GM12878 (cell line): ENCODE measurements around the gene TOB2. TPM values are rescaled to one million over a fixed set of nuclear protein-coding genes. Genes with fewer than 3 reads are reported as not detected.

ENCODE experiments used
- ATAC-seq: fragments of 200-7000 bp; cut with Tn5 transposase; 3 replicates; pipeline ENCODE4 v1.9.1; 2020; ENCODE audit warnings: mild to moderate bottlenecking, moderate library complexity
- BruUV-seq: library from RNA; stranded (reverse); fragments of 400-500 nt; replicated peaks from 2 replicates; lab custom pipeline; 2021; lab: Mats Ljungman, UMichigan
- CTCF ChIA-PET: fragments of 300-600 bp; sonication (Branson Sonifier 250); formaldehyde crosslinking; extraction: SDS; loops from one replicate; lab custom pipeline; 2021; ENCODE audit warnings: inconsistent platforms; lab: Yijun Ruan, JAX
- POLR2A ChIA-PET: fragments of 350-600 bp; formaldehyde crosslinking; extraction: SDS; loops from one replicate; lab custom pipeline; 2021; ENCODE audit warnings: inconsistent platforms; lab: Charles Lee
- RAD21 ChIA-PET: fragments of 300-600 bp; sonication (Branson Sonifier 250); formaldehyde crosslinking; loops from one replicate; lab custom pipeline; 2023; ENCODE audit warnings: antibody characterized with exemption; ENCODE audit not compliant: unreplicated experiment; lab: Charles Lee
- SMC1A ChIA-PET: fragments of 300-600 bp; sonication (Branson Sonifier 250); formaldehyde crosslinking; loops from one replicate; lab custom pipeline; 2023; ENCODE audit not compliant: unreplicated experiment, uncharacterized antibody; lab: Charles Lee
- DNase-seq: peaks from one replicate; pipeline ENCODE4 v3.0.0-alpha.2; 2011; ENCODE audit warnings: low read depth, low spot score
- FAIRE-seq: peaks from 3 replicates; lab custom pipeline; 2011; peaks lifted over from hg19 to GRCh38; lab: Jason Lieb, UNC
- H2AFZ ChIP-seq: 2 replicates; pipeline ENCODE4 v1.6.0; 2011; ENCODE audit warnings: low read depth, low read length, control low read depth; ENCODE audit not compliant: control insufficient read depth
- H3K27ac ChIP-seq: 2 replicates; pipeline ENCODE4 v1.5.1; 2011; ENCODE audit warnings: control low read depth; ENCODE audit not compliant: control insufficient read depth, insufficient read depth
- H3K27me3 ChIP-seq, 2 experiments: replicated peaks in 1 of 2; 2 replicates each; pipeline versions ENCODE4 v1.6.0 to v1.6.1; 2011; ENCODE audit warnings: low read length in 1 of 2; ENCODE audit not compliant: control insufficient read depth in 2 of 2, insufficient read depth in 2 of 2
- H3K36me3 ChIP-seq, 2 experiments: 2 replicates each; pipeline ENCODE4 v1.5.1; 2011; ENCODE audit warnings: low read length in 1 of 2; ENCODE audit not compliant: control insufficient read depth in 2 of 2, insufficient read depth in 2 of 2
- H3K4me1 ChIP-seq: 2 replicates; pipeline ENCODE4 v1.6.1; 2011; ENCODE audit warnings: mild to moderate bottlenecking, low read length, moderate library complexity, mixed read lengths; ENCODE audit not compliant: control insufficient read depth, insufficient read depth
- H3K4me2 ChIP-seq: 2 replicates; pipeline ENCODE4 v1.6.0; 2011; ENCODE audit warnings: control low read depth; ENCODE audit not compliant: control insufficient read depth, insufficient read depth
- H3K4me3 ChIP-seq: fragments of 200-600 bp; sonication (generic); 2 replicates; pipeline ENCODE4 v1.5.1; 2016
- H3K79me2 ChIP-seq: 2 replicates; pipeline ENCODE4 v1.6.0; 2011; ENCODE audit warnings: low read length; ENCODE audit not compliant: control insufficient read depth, insufficient read depth
- H3K9ac ChIP-seq: 2 replicates; pipeline ENCODE4 v1.8.0; 2011; ENCODE audit warnings: low read length, control low read depth, mixed read lengths; ENCODE audit not compliant: control insufficient read depth, insufficient read depth
- H3K9me3 ChIP-seq: replicated peaks from 3 replicates; pipeline ENCODE4 v1.5.1; 2011; ENCODE audit warnings: mild to moderate bottlenecking, low read length; ENCODE audit not compliant: control insufficient read depth, insufficient read depth
- H4K20me1 ChIP-seq: 2 replicates; pipeline ENCODE4 v1.6.0; 2011; ENCODE audit not compliant: control insufficient read depth, insufficient read depth
- BHLHE40 ChIP-seq, 2 experiments: fragments of 450-650 bp in 1 of 2; IDR thresholded peaks; 2 replicates each; pipeline ENCODE4 v1.6.1; 2011 to 2017; ENCODE audit warnings: low read depth in 2 of 2, borderline replicate concordance in 1 of 2, improper control_type of control experiment in 1 of 2, low read length in 1 of 2, mild to moderate bottlenecking in 1 of 2
- IKZF1 ChIP-seq: fragments of 450-650 bp; conservative IDR thresholded peaks from 2 replicates; pipeline ENCODE4 v1.6.1; 2017; ENCODE audit warnings: antibody characterized with exemption, mild to moderate bottlenecking
- MYB ChIP-seq: fragments of 150-350 bp; IDR thresholded peaks from 2 replicates; pipeline ENCODE4 v1.6.1; 2014; ENCODE audit warnings: mild to moderate bottlenecking, low read depth, low read length, borderline replicate concordance
- NR2C2 ChIP-seq: IDR thresholded peaks from 2 replicates; pipeline ENCODE4 v1.6.1; 2011; ENCODE audit warnings: borderline replicate concordance, low read depth; ENCODE audit not compliant: control insufficient read depth, insufficient read length
- POLR2AphosphoS2 ChIP-seq: IDR thresholded peaks from 2 replicates; pipeline ENCODE4 v1.6.1; 2011; ENCODE audit warnings: low read depth, mild to moderate bottlenecking, low read length, improper control_type of control experiment, moderate library complexity
- RB1 ChIP-seq: fragments of 450-650 bp; formaldehyde crosslinking; IDR thresholded peaks from 2 replicates; pipeline ENCODE4 v1.6.1; 2017; ENCODE audit warnings: mild to moderate bottlenecking, borderline replicate concordance
- SUPT20H ChIP-seq: IDR thresholded peaks from 2 replicates; pipeline ENCODE4 v1.6.1; 2011; ENCODE audit warnings: low read depth, mild to moderate bottlenecking, low read length, moderate library complexity, borderline replicate concordance; ENCODE audit not compliant: control insufficient read depth
- WGBS: methylation state at CpG from one replicate; pipeline ENCODE4 v1.1.6; 2016; ENCODE audit warnings: low lambda C conversion rate; ENCODE audit not compliant: insufficient replicate concordance, insufficient coverage; ENCODE audit errors: missing lambda C conversion rate; 5-methylcytosine and 5-hydroxymethylcytosine counted together
- in situ Hi-C: fragments of 300-500 bp; cut with MboI; formaldehyde crosslinking; loops from 9 replicates; pipeline ENCODE4 v1.14.3; 2018; ENCODE audit warnings: mixed read lengths
- intact Hi-C: fragments of 100-400 bp; cut with micrococcal nuclease; formaldehyde crosslinking; loops from one replicate; pipeline ENCODE4 v1.14.2; 2022; ENCODE audit not compliant: unreplicated experiment
- polyA plus RNA-seq, 11 experiments: library from polyadenylated mRNA; depleted of rRNA in 4 of 11; unstranded in 6 of 11; stranded (reverse) in 5 of 11; fragments of >200 nt; fragmentation: Nextera tagmentation in 4 of 11; fragmentation: Illumina TruSeq in 1 of 11; extraction: Ambion mirVana in 4 of 11; extraction: Trizol in 1 of 11; gene quantifications; 1 replicate in 1 of 11; 2 replicates in 10 of 11; pipeline versions ENCODE4 v1.2.1 to v1.2.3, GENCODE V29; 2011 to 2016; ENCODE audit warnings: inconsistent platforms in 2 of 11, missing spikeins in 2 of 11, low read depth in 1 of 11
- total RNA-seq, 4 experiments: library from RNA; depleted of rRNA in 3 of 4; stranded (reverse); fragments of >200 nt in 3 of 4; fragmentation: Illumina TruSeq in 1 of 4; extraction: Trizol in 1 of 4; gene quantifications; 2 replicates each; pipeline versions ENCODE4 v1.2.1 to v1.2.3, GENCODE V29; 2013 to 2021
- TF ChIP-seq, protein P1 (sequence below): fragments of 450-650 bp; IDR thresholded peaks from 2 replicates; pipeline ENCODE4 v1.6.1; 2016; ENCODE audit warnings: mild to moderate bottlenecking
- TF ChIP-seq, protein P2 (sequence below): fragments of 450-650 bp; IDR thresholded peaks from 2 replicates; pipeline ENCODE4 v1.6.1; 2017; ENCODE audit warnings: mild to moderate bottlenecking, moderate library complexity

TOB2 gene
- total and polyA plus RNA-seq, 10 of the 15 experiments (the other 5 are each of a cell fraction or from before 2014, with no cell fraction given): 4.5 to 32.0 (median 15.1) TPM

DNA sequence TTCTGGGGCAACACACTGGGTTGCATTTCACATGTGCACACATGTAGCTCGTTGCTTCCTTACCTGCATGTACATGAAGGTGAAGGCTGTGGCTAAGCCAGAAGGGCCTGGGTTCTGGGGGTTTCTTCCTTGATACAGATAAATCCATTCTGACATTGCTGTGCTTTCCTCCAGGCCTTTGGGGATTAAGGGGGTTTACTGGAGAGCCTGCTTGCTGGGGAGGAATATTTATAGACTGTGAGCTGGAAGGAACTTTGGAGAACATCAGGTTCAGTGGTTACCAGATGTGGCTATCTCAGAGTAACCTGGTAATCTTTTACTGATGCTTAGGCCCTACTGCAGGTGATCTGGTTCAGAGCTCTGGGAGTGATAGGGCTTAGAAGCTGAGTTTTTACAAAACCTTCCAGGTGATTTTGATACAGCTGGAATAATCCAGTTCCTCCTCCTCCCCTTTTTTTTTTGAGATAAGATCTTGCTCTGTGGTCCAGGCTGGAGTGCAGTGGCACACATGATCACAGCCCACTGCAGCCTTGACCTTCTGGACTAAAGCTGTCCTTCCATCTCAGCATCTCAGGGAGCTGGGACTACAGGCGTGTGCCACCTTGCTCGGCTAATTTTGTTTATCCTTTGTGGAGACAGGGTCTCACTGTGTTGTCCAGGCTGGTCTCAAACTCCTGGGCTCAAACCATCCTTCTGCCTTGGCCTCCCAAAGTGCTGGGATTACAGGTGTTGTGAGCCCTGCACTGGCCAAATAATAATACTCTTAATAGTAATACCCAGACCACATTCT is 42.2 kb upstream of the TOB2 start:
- Histone ChIP-seq H3K36me3 (peaks cover 2 to 6% of the 10 kb centered on the region in 2 experiments; a peak in 3 of 4 replicates), H3K4me3 (no peak overlapping the region), H3K27ac (no peak overlapping the region), H4K20me1 (peaks cover 3% of the 10 kb centered on the region), H3K27me3 (no peaks in the 10 kb centered on the region), H3K9me3 (no peaks in the 10 kb centered on the region), H3K4me2 (no peak overlapping the region), H3K4me1 (no peaks in the 10 kb centered on the region), H2AFZ (no peak overlapping the region), H3K9ac (no peak overlapping the region), H3K79me2 (peaks cover 53% of the 10 kb centered on the region)
- WGBS: 68% methylated on average over 3 of the region's 3 CpGs
- no peak for TF ChIP-seq MYB
- TF ChIP-seq POLR2AphosphoS2: no peak
- TF ChIP-seq, protein P1, sequence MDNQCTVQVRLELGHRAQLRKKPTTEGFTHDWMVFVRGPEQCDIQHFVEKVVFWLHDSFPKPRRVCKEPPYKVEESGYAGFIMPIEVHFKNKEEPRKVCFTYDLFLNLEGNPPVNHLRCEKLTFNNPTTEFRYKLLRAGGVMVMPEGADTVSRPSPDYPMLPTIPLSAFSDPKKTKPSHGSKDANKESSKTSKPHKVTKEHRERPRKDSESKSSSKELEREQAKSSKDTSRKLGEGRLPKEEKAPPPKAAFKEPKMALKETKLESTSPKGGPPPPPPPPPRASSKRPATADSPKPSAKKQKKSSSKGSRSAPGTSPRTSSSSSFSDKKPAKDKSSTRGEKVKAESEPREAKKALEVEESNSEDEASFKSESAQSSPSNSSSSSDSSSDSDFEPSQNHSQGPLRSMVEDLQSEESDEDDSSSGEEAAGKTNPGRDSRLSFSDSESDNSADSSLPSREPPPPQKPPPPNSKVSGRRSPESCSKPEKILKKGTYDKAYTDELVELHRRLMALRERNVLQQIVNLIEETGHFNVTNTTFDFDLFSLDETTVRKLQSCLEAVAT: no peak
- TF ChIP-seq SUPT20H: no peak
- TF ChIP-seq RB1: no peak
- TF ChIP-seq, protein P2, sequence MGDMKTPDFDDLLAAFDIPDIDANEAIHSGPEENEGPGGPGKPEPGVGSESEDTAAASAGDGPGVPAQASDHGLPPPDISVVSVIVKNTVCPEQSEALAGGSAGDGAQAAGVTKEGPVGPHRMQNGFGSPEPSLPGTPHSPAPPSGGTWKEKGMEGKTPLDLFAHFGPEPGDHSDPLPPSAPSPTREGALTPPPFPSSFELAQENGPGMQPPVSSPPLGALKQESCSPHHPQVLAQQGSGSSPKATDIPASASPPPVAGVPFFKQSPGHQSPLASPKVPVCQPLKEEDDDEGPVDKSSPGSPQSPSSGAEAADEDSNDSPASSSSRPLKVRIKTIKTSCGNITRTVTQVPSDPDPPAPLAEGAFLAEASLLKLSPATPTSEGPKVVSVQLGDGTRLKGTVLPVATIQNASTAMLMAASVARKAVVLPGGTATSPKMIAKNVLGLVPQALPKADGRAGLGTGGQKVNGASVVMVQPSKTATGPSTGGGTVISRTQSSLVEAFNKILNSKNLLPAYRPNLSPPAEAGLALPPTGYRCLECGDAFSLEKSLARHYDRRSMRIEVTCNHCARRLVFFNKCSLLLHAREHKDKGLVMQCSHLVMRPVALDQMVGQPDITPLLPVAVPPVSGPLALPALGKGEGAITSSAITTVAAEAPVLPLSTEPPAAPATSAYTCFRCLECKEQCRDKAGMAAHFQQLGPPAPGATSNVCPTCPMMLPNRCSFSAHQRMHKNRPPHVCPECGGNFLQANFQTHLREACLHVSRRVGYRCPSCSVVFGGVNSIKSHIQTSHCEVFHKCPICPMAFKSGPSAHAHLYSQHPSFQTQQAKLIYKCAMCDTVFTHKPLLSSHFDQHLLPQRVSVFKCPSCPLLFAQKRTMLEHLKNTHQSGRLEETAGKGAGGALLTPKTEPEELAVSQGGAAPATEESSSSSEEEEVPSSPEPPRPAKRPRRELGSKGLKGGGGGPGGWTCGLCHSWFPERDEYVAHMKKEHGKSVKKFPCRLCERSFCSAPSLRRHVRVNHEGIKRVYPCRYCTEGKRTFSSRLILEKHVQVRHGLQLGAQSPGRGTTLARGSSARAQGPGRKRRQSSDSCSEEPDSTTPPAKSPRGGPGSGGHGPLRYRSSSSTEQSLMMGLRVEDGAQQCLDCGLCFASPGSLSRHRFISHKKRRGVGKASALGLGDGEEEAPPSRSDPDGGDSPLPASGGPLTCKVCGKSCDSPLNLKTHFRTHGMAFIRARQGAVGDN: no peak
- TF ChIP-seq BHLHE40 (IDR thresholded peaks at IDR 0.05; ENCODE audit: borderline replicate concordance in 1 of 2, low read depth in 2 of 2, low read length in 1 of 2): no peak
- TF ChIP-seq IKZF1: no peak
- TF ChIP-seq NR2C2: no peak
- no TSS peak for BruUV-seq
- FAIRE-seq (no peak), DNase-seq (no peak), ATAC-seq (no peak)
- ChIA-PET SMC1A (interaction anchor here (0.6 to 1.7 kb wide), 7 partner anchors 9 to 85 kb away, joined by 3 to 7 read pairs (median 3); no protein-coding TSS in a partner anchor), CTCF (interaction anchor here (0.6 to 1.6 kb wide), 3 partner anchors 10 to 88 kb away, joined by 3 to 4 read pairs (median 3); no protein-coding TSS in a partner anchor), RAD21 (interaction anchor here (0.8 kb wide), 1 partner anchor 12 kb away, joined by 3 read pairs; no protein-coding TSS in a partner anchor), POLR2A (interaction anchor here (1.3 kb wide), 1 partner anchor 37 kb away, joined by 4 read pairs; no protein-coding TSS in a partner anchor)
- intact Hi-C loops (no loop called here), in situ Hi-C loops (no loop called here)
